ENCODE data around the gene MIEN1. TPM values are rescaled to one million over a fixed set of nuclear protein-coding genes. Genes with fewer than 3 reads are reported as not detected.

Gene MIEN1
- total and polyA plus RNA-seq, 2 of the 13 experiments (the other 11 are each of a cell fraction or from before 2014, with no cell fraction given): 40.6 to 56.6 TPM

- TF ChIP-seq ZNF142 (CRISPR knock-in tag; IDR thresholded peaks at IDR 0.05) (peak; percentile 54; the same call in 1 of the 2 replicates), TCF7 (IDR thresholded peaks at IDR 0.05; ENCODE audit: low read depth) (no peak), RXRA (CRISPR knock-in tag; IDR thresholded peaks at IDR 0.05) (peak; percentile 87), ZNF747 (CRISPR knock-in tag; IDR thresholded peaks at IDR 0.05; ENCODE audit: borderline replicate concordance) (no peak), ZHX1 (CRISPR knock-in tag; IDR thresholded peaks at IDR 0.05; ENCODE audit: low read depth) (peak; percentile 26; the same call in 1 of the 2 replicates), SALL1 (CRISPR knock-in tag; IDR thresholded peaks at IDR 0.05) (peak; percentile 88), CHCHD3 (CRISPR knock-in tag; IDR thresholded peaks at IDR 0.05) (no peak), ZNF775 (CRISPR knock-in tag; IDR thresholded peaks at IDR 0.05; ENCODE audit: borderline replicate concordance) (no peak), SP4 (CRISPR knock-in tag; IDR thresholded peaks at IDR 0.05) (peak; percentile 98), HNF4G (IDR thresholded peaks at IDR 0.05; ENCODE audit: borderline replicate concordance, low read depth, low read length) (peak; percentile 38; the same call in 1 of the 2 replicates), HNF4G (CRISPR knock-in tag; IDR thresholded peaks at IDR 0.05; ENCODE audit: borderline replicate concordance, low read depth) (peak; percentile 67), ZBTB37 (CRISPR knock-in tag; IDR thresholded peaks at IDR 0.05) (no peak), BRD4 (CRISPR knock-in tag; IDR thresholded peaks at IDR 0.05) (no peak), HMGA1 (CRISPR knock-in tag; conservative IDR thresholded peaks at IDR 0.05) (no peak), MEIS1 (CRISPR knock-in tag; IDR thresholded peaks at IDR 0.05; ENCODE audit: borderline replicate concordance) (peak; percentile 96; the same call in 1 of the 2 replicates), ETV5 (CRISPR knock-in tag; IDR thresholded peaks at IDR 0.05; ENCODE audit: borderline replicate concordance) (peak; percentile 79), ZMAT5 (CRISPR knock-in tag; IDR thresholded peaks at IDR 0.05; ENCODE audit: borderline replicate concordance, low read depth) (no peak), ZNF331 (CRISPR knock-in tag; IDR thresholded peaks at IDR 0.05) (peak; percentile 76), CEBPB (IDR thresholded peaks at IDR 0.05; ENCODE audit: borderline replicate concordance, low read depth, low read length) (no peak)
These were observed at the start of gene MIEN1 (continued) for GRCh38 chr17:39730095-39730921.

Data from HepG2 (cell line).